PFSK-1 (cell line): ENCODE data around the gene RAB38.

Source experiments
- FOXP2 ChIP-seq: optimal IDR thresholded peaks from 2 replicates; pipeline ENCODE3; 2011; ENCODE audit warnings: borderline replicate concordance, control low read depth, inconsistent platforms; ENCODE audit not compliant: insufficient read depth; ENCODE audit errors: extremely low read length, extremely low read depth
- POLR2AphosphoS5 ChIP-seq: IDR thresholded peaks from 2 replicates; pipeline ENCODE4 v1.6.1; 2012; ENCODE audit warnings: low read depth, mild to moderate bottlenecking, control low read depth, low read length, moderate library complexity
- REST ChIP-seq, 2 experiments: IDR thresholded peaks; 2 replicates each; pipeline versions ENCODE4 v1.6.1 to v1.8.0; 2011 to 2012; ENCODE audit warnings: low read depth in 2 of 2, low read length in 2 of 2, control low read depth in 1 of 2, inconsistent platforms in 1 of 2, mild to moderate bottlenecking in 1 of 2, moderate library complexity in 1 of 2; ENCODE audit not compliant: insufficient read depth in 1 of 2
- SIN3A ChIP-seq: IDR thresholded peaks from 2 replicates; pipeline ENCODE4 v1.6.1; 2012; ENCODE audit warnings: mild to moderate bottlenecking, low read length, moderate library complexity, borderline replicate concordance; ENCODE audit not compliant: insufficient read depth
- TAF1 ChIP-seq: IDR thresholded peaks from 2 replicates; pipeline ENCODE4 v1.6.1; 2012; ENCODE audit warnings: low read length, control low read depth, borderline replicate concordance; ENCODE audit not compliant: insufficient read depth

RAB38 gene

GRCh38 chr11:88100151-88100550 is 75.1 kb downstream of the RAB38 start:
- no peak for TF ChIP-seq REST (IDR thresholded peaks at IDR 0.05; ENCODE audit: insufficient read depth in 1 of 2, low read depth in 2 of 2, low read length in 2 of 2)
- TF ChIP-seq SIN3A = no peak
- no peak for TF ChIP-seq FOXP2
- no peak for TF ChIP-seq TAF1
- no peak for TF ChIP-seq POLR2AphosphoS5

- no peak for TF ChIP-seq SIN3A
Measured at GRCh38 chr11:88098289-88098688, 77.0 kb downstream of the RAB38 start.

GRCh38 chr11:88089134-88089533 is 86.1 kb downstream of the RAB38 start:
- TF ChIP-seq POLR2AphosphoS5 (no peak), TAF1 (no peak), SIN3A (no peak), FOXP2 (no peak), REST (IDR thresholded peaks at IDR 0.05; ENCODE audit: insufficient read depth in 1 of 2, low read depth in 2 of 2, low read length in 2 of 2) (no peak)

GRCh38 chr11:88087337-88087736 is 87.9 kb downstream of the RAB38 start:
- no peak for TF ChIP-seq SIN3A
- TF ChIP-seq TAF1 = no peak
- no peak for TF ChIP-seq POLR2AphosphoS5
- TF ChIP-seq REST (IDR thresholded peaks at IDR 0.05; ENCODE audit: insufficient read depth in 1 of 2, low read depth in 2 of 2, low read length in 2 of 2) = no peak
- TF ChIP-seq FOXP2 = no peak

- TF ChIP-seq POLR2AphosphoS5 (no peak), REST (IDR thresholded peaks at IDR 0.05; ENCODE audit: insufficient read depth in 1 of 2, low read depth in 2 of 2, low read length in 2 of 2) (no peak), SIN3A (no peak), TAF1 (no peak), FOXP2 (no peak)
Measured at GRCh38 chr11:88086297-88086696, 88.9 kb downstream of the RAB38 start.
